ENCODE measurements around the gene LRRC4B.
A peak's percentile ranks its signal among the peaks of the same experiment; 100 is the strongest.
"Not testable (repeated sequence)": the region's sequence is repeated elsewhere in the genome, so short reads cannot be mapped to it uniquely, and the experiment has no call there.

The LRRC4B gene

DNA sequence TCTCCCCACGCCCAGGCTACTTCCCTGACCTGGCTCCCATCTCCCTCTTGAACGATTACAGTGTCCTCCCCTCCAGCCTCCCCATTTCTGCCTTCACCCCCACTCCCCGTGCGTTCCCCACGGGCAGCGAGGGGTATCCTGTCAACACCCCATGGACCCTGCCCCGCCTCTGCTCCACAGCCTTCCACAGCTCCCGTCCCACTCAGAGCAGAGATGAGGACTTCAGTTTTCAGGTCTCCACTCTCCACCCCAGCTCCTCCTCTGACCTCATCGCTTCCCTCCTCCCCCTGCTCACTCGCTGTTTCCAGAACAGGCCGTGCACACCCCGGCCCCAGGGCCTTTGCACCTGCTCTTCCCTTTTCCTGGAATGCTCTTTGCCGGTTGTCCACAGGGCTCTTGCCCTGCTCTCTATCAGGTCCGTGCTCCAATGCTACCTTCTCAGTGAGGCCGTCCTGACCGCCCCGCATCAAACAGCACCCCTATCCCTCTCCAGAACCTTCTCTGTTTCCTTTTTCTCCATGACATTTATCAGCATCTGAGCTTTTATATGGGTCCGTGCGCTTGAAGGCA is 15.0 kb downstream of the LRRC4B start:
- no peak for DNase-seq (ENCODE audit: low spot score)

DNA sequence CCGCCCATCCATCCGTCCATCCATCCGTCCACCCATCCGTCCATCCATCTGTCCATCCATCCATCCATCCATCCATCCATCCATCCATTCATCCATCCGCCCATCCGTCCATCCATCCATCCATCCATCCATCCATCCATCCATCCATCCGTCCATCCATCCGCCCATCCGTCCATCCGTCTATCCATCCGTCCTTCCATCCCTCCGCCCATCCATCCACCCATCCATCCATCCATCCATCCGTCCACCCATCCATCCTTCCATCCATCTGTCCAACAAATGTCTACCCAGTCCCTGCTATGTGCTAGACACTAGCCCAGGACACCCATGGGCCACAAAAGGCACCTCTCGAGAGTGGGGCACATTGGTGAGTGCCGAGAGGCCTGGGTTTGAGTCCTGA is 15.7 kb downstream of the LRRC4B start:
- no peak for DNase-seq (ENCODE audit: low spot score)

DNA sequence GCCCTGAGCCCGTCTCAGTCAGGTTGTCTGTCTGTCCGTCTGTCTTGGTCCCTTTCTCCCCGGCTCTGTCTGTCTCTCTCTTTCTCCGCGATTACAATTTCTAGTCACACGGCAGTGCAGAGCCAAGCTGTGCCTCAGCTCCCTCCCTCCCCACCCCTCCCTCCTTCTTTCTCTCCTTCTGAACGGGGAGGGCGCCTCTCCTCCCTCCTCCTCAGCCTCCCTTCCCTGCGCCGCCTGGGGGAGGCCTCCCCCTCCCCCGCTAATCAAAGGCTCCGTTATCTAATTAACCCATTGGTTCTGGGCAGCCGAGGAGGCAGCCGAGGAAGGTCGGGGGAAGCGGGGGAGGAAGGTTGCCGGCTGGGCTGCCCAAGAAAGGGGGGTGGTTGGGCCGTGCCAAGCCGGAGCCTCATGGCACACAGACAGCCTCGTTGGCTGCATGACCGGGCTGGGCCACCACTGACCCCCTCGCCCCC is 16.5 kb downstream of the LRRC4B start:
- DNase-seq (ENCODE audit: low spot score) = peak; percentile 87

DNA sequence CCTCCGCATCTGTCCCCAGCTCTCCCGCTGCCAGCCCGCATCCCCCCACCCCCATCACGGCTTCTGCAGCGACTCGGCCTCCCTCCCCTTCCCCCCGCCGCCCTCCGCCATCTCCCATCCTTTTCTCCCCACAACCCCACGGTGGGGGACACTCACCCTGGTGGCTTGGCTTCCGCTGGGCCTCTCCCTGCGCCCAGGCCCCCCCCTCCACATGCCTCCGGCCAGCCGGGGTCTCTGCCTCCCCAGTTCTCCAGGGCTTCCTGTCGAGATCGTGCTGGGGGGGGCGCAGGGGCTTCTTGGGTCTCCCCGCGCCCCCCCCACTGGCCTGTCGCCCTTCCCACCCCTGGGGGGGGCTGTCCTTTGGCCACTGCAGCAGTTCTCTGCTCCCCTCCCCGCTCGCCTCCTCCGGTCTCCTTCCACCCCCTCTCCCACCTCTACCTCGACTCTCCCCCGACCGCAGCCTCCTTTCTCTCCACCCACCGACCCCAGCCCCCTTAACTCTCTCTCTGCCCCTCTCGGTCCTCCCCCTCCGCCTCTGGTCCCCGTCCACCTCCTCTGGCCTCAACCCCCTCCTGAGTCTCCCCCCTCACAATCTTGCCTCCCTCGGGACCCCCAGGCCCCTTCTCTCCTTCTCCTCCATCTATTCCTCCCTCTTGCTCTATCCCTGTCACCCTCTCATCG is 17.1 kb downstream of the LRRC4B start:
- DNase-seq (ENCODE audit: low spot score) = peak; percentile 49

DNA sequence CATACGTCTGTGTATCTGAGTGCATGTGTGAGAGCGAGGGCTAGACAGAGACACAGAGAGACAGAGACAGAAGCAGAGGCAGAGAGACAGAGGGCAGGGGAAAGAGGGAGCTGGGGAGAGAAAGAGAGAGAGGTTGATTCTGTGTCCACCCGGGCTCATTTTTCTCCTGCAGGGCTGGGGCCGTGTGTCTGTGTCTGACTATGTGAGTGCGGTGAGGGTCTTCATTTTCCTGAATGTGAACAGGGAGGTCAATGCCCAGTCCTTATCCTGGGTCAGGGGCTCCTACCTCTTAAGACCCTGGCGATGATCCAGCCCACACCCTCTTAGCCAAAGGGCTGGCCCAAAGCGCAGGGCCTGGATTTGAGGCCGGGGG is 17.7 kb downstream of the LRRC4B start:
- peak; percentile 53 for DNase-seq (ENCODE audit: low spot score)

DNA sequence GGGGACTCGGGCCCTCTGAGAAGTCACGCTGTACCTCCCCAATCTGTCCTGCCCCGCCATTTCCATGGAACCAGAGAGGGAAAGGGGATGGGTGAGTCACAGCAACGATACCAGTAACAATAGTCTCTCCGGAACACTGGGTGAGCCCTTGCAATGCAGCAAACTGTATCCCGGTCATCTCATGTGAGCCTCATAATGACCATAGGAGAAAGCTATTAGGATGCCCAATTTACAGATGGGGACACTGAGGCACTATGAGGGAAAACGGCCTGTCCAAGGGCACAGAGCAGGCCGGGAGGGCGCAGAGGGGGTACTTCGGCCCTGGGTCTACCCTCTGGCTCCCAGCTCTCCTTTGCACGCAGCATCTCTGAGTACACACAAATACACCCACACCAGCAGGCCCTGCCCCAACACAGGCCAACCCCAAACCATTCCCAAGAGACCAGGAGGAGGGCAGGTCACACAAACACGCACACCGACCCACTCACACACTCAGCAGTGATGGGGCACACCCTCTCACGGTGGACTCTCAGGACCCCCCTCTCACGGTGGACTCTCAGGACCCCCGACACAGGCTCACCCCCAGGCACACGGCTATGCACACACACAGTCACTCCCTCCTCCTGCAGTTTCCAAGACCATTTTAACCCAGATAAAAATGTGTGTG is 18.2 kb downstream of the LRRC4B start:
- no peak for DNase-seq (ENCODE audit: low spot score)

DNA sequence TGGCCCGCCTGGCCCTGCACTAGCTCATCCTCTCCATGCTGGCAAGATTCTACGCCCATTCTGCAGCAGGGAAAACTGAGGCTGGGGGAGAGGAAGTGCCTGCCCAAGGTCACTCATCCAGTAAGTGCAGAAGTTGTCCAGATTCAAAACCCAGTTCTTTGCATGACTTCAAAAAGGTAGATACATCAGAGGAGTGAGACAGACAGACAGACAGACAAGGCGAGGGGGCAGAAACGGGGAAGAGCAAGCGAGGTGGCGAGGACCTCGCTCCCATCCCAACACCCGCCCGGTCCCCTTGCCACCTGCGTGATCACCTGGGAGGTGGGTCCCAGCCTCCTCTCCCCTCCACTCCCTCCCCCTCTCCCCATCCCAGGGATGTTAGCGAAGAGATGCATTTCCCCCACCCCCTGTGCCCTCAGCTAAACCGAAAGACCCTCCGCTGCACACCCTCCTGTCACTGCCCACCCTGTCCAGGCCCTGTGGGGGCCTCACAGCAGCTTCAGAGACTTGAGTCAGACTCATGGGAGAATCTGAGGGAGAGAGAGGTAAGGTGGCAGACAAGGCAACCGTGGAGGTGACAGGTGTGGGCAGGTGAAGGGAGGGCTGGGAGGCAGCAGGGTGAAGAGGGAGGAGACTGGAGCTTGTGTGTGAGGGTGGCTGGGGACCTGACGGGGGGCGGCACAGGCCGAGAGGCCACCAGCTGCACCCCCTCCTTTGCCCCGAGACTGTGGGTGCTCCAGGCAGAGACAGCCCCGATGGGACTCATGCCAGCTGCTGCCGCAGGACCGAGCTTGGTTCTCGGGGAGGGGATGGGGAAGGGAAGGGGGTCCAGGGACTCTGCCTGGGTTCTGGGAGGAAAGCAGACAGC is 18.9 kb downstream of the LRRC4B start:
- peak; percentile 50 for DNase-seq (ENCODE audit: low spot score)

DNA sequence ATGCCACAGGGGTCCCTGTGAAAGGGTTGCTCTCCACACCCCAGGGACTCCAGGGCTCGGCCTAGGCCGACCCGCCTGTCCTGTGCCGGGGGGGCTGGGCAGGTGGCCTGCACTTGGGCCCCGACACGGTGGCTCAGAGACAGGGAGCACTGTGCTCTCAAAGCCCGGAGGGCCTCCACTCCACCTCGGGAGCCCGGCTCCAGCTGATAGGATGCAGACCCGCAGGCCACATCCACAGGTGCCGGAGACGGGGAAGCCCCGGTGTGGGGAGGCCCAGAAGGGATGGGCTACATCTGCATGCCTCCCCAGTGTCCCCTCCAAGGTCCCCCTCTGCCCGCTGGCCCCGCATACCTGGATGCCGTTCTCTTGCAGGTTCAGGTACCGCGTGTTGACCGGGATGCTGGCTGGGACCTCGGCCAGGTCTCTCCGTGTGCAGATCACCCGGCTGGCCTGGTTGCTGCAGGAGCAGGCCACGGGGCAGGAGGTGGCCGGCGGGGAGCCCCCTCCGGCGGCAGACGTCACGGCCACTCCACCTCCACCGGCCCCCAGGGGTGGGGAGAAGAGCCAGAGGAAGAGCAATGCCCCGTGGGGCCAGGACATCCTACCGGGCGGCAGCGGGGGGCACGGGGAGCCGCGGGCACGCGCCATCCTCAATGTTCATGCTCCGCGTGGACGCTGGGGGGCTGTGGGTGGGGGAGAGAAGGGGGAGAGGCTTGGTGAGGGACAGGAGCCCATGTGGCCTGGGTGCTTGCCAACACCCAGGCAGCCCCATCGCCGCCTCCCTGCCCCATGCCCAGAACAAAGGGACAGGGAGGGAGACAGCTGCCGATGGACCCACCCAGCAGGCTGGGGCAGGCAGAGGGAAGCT is 19.8 kb downstream of the LRRC4B start:
- DNase-seq (ENCODE audit: low spot score) = peak; percentile 89

DNA sequence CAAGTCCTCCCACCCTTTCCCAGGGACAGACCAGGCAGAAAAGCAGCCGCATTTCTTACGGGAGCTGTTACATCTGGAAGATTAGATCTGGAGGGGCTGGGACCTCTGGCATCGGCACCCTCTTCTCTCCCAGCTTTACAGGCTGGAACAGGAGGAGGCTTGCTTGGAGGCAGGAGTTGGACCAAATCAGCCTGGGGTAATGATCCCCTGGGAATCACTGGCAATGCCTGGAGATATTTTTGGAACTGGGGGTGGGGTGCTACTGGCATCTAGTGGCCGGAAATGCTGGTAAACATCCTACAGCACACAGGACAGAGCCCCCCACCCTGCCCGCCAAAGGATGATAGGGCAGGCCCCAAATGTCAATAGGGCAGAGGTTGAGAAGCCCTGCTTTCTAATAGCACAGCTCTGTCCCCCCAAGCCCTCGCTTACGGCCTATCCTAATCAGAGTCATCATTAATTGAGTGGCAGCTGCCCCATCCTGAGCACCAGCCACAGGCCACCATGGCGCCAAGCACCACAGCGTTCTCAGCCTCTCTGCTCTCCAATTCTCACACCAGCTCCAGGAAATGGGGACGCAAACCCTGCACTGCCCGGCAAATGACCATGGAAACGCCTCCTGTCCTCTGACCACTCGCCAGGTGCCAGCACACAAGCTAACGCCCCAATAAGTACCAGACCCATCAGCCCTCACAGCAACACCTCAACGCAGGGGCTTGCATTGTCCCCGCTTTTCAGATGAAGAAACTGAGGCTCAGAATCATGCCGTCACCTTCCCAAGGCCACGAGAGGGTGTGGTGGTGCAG is 20.6 kb downstream of the LRRC4B start:
- peak; percentile 69 for DNase-seq (ENCODE audit: low spot score)

DNA sequence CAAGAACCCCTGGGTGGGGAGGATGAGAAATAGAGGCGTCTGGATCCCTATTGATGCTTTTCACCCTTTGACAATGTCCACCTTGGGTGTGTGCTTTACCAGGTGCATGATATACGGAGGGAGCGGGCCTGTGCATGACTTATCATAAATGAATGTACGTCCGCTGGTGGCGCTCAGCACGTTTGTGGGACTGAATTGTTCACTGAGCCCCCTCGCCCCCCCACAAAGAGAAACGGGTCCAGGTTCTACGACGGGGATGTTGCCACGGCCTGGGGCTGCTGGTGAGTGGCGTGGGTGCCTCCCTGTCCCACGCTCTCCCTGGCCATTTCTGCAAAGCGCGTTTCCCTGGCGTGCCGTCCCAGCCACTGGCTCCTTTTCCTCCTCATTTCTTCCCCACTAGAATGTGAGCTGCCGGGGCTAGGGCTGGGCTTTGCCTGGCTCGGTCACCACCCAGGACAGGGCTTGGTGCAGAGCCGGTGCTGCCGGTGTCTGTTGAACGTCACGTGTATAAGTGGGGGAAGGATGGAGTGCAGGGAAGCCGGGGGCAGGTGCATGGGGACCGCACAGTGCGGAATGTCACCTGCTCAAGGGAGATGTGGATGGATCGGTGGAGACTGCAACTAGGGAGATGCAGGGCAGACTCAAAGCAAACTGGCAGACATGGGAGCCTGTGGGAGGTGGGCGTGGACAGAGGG is 21.6 kb downstream of the LRRC4B start:
- DNase-seq (ENCODE audit: low spot score) = no peak

DNA sequence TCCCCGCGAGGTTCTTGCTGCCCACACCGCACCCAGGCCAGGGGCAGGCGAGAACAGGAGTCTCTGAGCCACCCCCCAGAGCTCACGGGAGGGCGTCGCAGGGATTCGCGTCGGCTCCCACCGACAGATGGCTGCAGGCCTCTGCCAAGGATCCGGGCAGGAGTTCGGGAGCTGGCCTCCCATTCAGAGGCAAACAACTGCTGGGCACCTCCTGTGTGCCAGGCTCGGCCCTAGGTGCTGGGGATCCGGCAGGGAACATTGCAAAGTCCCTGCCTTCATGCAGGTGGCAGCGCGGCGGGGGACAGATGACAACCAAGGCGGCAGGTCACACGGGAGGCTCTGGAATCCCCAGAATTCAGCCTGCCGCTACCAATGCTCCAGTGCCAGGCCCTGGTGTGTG is 25.3 kb downstream of the LRRC4B start:
- no peak for DNase-seq (ENCODE audit: low spot score)

DNA sequence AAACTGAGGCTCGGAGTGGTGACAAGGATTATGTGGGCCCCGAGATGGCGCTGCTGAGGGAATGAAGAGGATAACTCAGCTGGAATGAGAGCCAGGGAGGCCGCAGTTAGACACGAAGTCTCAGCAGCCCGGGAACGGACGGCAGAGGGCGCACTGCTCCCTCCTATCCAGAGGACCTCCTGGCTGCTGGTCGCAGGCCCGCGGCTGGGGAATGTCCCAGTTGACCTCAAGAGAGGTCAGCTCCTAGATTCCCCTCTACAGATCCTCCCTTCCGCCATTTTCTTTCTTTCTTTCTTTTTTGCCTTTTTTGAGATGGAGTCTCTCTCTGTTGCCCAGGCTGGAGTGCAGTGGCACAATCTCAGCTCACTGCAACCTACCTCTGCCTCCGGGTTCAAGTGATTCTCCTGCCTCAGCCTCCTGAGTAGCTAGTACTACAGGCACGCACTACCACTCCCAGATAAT is 30.4 kb downstream of the LRRC4B start:
- peak; percentile 87 for DNase-seq (ENCODE audit: low spot score)

DNA sequence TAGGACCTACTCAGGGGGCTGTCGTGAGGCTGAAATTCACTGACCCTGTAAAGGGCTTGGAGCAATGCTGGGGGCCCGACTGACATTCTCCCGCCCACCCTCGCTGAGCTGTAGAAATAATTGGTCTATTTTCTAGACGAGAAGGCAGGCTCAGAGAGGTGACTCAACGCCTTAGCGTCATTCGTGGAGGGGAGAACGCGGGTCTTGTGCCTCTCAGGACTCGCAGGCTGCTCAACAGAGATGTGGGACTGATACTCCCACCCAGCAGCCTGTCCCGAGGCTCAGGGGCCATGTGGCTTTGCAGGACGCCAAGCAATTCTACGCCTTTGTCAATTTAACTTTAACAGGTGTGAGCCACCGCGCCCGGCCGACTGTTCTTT is 30.9 kb downstream of the LRRC4B start:
- no peak for DNase-seq (ENCODE audit: low spot score)

DNA sequence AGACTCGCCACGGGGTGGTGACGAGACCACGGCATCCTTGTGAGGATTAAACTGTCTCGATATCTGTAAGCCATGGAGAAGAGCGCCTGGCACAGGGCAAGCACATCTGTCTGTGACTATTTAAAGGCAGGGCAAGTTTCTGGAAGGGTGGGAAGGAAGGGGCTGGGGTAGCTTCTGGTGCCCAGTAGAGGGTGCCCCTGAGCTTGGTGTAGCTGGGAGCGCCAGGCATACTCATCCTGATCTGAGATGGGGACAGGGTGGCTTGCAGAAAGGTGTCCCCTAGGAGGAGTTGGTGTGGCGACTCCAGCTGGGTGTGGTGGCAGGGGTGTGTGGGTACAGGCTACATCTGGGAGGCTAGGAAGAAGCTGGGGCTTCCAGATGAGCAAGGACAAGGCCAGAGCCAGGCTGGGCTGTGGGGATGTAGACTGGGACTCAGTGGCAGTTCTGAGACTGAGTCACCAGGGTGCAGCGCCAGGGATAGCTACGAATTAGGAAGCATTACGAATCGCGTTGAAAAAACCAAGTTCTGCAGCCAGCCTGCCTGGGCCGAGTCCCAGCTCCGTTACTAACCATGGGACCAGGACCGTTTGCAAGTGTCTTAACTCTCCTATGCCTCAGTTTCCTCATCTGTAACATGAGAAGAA is 31.5 kb downstream of the LRRC4B start:
- no peak for DNase-seq (ENCODE audit: low spot score)

DNA sequence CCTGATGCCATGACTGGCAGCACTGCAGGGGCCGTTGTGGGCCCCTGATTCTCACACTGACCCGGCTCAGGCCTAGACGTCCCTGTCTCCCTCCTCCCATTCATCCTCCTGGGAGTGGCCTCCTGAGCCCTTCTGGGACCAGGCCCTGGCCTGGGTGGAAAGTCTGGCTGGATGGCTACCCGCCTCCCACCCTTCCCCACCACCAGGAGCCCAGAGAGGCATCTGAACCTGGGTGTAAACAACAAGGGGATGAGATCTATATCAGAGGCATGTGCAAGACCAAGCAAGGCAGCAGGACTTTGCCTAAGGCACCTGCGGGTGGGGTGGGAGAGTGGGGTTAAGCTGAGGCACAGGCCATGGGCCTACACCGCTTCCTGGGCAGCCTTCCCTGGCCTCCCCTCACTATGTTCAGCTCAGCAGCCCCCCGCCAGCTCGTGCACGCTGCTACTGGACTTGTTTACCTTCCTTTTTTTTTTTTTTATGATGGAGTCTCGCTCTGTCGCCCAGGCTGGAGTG is 32.5 kb downstream of the LRRC4B start:
- no peak for DNase-seq (ENCODE audit: low spot score)

DNA sequence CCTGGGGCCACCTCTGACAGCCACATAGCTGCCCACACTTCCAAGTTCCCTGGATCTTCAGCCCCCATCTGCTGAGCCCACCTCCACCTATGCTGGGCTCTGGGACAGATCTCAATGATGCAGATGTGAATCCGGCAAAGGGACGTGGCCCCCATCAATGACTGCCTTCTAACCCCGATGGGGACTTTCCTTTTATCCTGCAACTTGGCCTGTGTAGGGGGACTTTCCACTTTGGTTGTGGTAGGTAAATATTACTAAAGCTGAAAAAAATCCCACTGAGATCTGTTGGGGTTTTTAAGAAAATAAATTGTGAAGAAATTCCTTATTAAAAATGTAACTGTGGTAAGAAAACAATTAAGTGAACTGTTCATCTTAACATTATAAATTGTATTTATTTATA is 33.8 kb downstream of the LRRC4B start:
- DNase-seq (ENCODE audit: low spot score) = no peak

DNA sequence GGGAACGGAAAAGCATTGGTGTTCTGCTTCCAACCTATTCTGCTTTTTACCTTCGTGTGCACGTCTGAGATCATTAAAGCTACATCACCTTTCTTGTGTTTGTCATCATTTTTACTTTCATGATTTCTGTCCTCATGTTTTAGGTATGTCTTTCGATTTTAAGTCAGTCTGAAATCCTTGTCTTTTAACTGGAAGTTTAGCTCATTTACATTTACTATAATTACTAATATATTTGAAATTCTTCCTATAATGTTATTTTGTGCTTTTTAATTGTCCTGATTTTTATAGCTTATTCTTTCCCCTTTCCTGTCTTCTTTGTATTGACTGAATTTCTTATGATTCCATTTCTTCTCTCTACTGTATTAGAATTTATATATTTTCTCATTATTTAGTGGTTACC is 35.3 kb downstream of the LRRC4B start:
- DNase-seq (ENCODE audit: low spot score) = no peak

DNA sequence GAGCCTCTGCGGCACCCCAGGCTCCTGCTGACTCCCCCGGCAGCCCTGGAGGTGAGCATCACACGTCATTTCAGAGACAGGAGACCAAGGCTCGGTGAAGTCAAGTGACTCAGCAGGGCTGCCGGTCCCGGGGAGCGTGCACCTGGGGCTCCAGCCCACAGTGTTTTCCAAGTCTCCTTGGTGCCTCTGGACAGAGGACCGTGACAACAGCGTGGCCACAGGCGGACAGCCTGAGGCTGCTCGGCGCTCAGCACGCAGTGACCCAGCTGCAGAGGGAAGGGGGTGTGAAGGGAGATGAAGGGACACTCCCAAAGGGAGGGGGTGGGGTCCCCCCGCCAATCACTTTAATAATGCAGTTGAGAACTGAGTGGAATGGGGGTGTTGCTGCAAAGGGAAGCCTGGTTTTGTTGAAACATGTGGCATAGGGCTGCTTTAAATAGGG is 37.0 kb downstream of the LRRC4B start:
- no peak for DNase-seq (ENCODE audit: low spot score)

DNA sequence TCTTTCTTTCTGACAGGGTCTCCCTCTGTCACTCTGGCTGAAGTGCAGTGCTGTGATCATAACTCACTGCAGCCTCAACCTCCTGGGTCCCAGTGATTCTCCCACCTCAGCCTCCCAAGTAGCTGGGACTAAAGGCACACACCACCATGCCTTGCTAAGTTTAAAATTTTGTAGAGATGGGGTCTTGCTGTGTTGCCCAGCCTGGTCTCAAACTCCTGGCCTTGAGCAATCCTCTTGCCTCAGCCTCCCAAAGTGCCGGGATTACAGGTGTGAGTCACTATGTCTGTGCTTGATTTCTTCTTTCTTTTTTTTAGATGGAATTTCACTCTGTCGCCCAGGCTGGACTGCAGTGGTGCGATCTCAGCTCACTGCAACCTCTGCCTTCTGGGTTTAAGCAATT is 40.2 kb downstream of the LRRC4B start:
- not testable (repeated sequence) for DNase-seq (ENCODE audit: low spot score)
